Liver (tissue), 9 donors: ENCODE measurements around the gene RICTOR. TPM values are rescaled to one million over a fixed set of nuclear protein-coding genes. Genes with fewer than 3 reads are reported as not detected.

Experiments
- DNase-seq: peaks from one replicate; pipeline ENCODE4 v3.0.0-alpha.2; 2017; ENCODE audit warnings: low spot score
- H3K27ac ChIP-seq, 2 donors: one replicate each; pipeline ENCODE4 v1.7.0; 2013; ENCODE audit warnings: inconsistent platforms in 2 of 2, low read length in 2 of 2, control low read depth in 1 of 2, low read depth in 1 of 2, mild to moderate bottlenecking in 1 of 2
- H3K27me3 ChIP-seq, 4 donors: one replicate each; pipeline versions ENCODE4 v1.6.1 to v1.7.0; 2013; ENCODE audit warnings: low read length in 3 of 4, inconsistent platforms in 1 of 4, mild to moderate bottlenecking in 1 of 4, moderate library complexity in 1 of 4; ENCODE audit not compliant: control insufficient read depth in 4 of 4, insufficient read depth in 4 of 4
- H3K36me3 ChIP-seq, 4 donors: one replicate each; pipeline versions ENCODE4 v1.6.1 to v1.7.0; 2013; ENCODE audit warnings: low read length in 3 of 4, mild to moderate bottlenecking in 3 of 4, low read depth in 1 of 4, moderate library complexity in 1 of 4; ENCODE audit not compliant: control insufficient read depth in 4 of 4, insufficient read depth in 3 of 4
- H3K4me1 ChIP-seq, 4 donors: one replicate each; pipeline versions ENCODE4 v1.6.1 to v1.7.0; 2013; ENCODE audit warnings: low read length in 3 of 4, mild to moderate bottlenecking in 3 of 4, moderate library complexity in 1 of 4; ENCODE audit not compliant: control insufficient read depth in 4 of 4, insufficient read depth in 4 of 4
- H3K4me3 ChIP-seq, 3 donors: one replicate each; pipeline versions ENCODE4 v1.6.1 to v1.7.0; 2013; ENCODE audit warnings: low read length in 3 of 3, control low read depth in 1 of 3, low read depth in 1 of 3, mild to moderate bottlenecking in 1 of 3
- H3K9ac ChIP-seq, 2 donors: one replicate each; pipeline ENCODE4 v1.7.0; 2013; ENCODE audit warnings: low read length in 2 of 2, mild to moderate bottlenecking in 2 of 2, moderate library complexity in 2 of 2, control low read depth in 1 of 2, low read depth in 1 of 2
- H3K9me3 ChIP-seq, 4 donors: one replicate each; pipeline versions ENCODE4 v1.6.1 to v1.7.0; 2013; ENCODE audit warnings: low read length in 3 of 4; ENCODE audit not compliant: control insufficient read depth in 4 of 4
- ATF3 ChIP-seq: IDR thresholded peaks from 2 replicates; pipeline ENCODE4 v1.6.1; 2016; ENCODE audit warnings: antibody characterized with exemption
- CTCF ChIP-seq: fragments of 150-350 bp; IDR thresholded peaks from 2 replicates; pipeline ENCODE4 v1.5.1; 2017; ENCODE audit warnings: improper control_type of control experiment, low read depth, low read length; ENCODE audit not compliant: missing input control
- EGR1 ChIP-seq, 2 donors: IDR thresholded peaks; 2 replicates each; pipeline ENCODE4 v1.6.1; 2016 to 2018; ENCODE audit warnings: antibody characterized with exemption in 2 of 2, low read depth in 2 of 2
- FOXA2 ChIP-seq: IDR thresholded peaks from 2 replicates; pipeline ENCODE4 v1.6.1; 2016; ENCODE audit warnings: antibody characterized with exemption
- GABPA ChIP-seq, 2 donors: IDR thresholded peaks in 1 of 2; conservative IDR thresholded peaks in 1 of 2; 2 replicates each; pipeline ENCODE4 v1.6.1; 2016; ENCODE audit warnings: antibody characterized with exemption in 2 of 2, mild to moderate bottlenecking in 1 of 2, moderate library complexity in 1 of 2
- HNF4A ChIP-seq, 2 donors: conservative IDR thresholded peaks; 2 replicates each; pipeline ENCODE4 v1.6.1; 2016; ENCODE audit warnings: antibody characterized with exemption in 2 of 2, mild to moderate bottlenecking in 2 of 2
- NR2F2 ChIP-seq: IDR thresholded peaks from 2 replicates; pipeline ENCODE4 v1.6.1; 2016; ENCODE audit warnings: antibody characterized with exemption
- RAD21 ChIP-seq, 2 donors: IDR thresholded peaks; 2 replicates each; pipeline ENCODE4 v1.6.1; 2016; ENCODE audit warnings: antibody characterized with exemption in 2 of 2, mild to moderate bottlenecking in 2 of 2
- SP1 ChIP-seq: IDR thresholded peaks from 2 replicates; pipeline ENCODE4 v1.6.1; 2018; ENCODE audit warnings: antibody characterized with exemption, mild to moderate bottlenecking
- YY1 ChIP-seq: IDR thresholded peaks from 2 replicates; pipeline ENCODE4 v1.6.1; 2016; ENCODE audit warnings: antibody characterized with exemption, mild to moderate bottlenecking
- ZBTB33 ChIP-seq: IDR thresholded peaks from 2 replicates; pipeline ENCODE4 v1.6.1; 2016; ENCODE audit warnings: antibody characterized with exemption
- WGBS: extraction: QIAGEN DNeasy Blood & Tissue Kit; methylation state at CpG from one replicate; pipeline ENCODE4 v1.1.7; 2013; 5-methylcytosine and 5-hydroxymethylcytosine counted together
- polyA plus RNA-seq, 2 donors: library from polyadenylated mRNA; stranded (reverse) in 1 of 2; unstranded in 1 of 2; fragments of 200-250 nt in 1 of 2; fragments of >200 nt in 1 of 2; fragmentation: Nextera tagmentation in 1 of 2; extraction: Ambion mirVana in 1 of 2; gene quantifications; one replicate each; pipeline versions ENCODE4 v1.2.1 to v1.2.3, GENCODE V29; 2013 to 2015
- total RNA-seq, 2 donors: library from RNA; depleted of rRNA; stranded (reverse); fragments of >200 nt; gene quantifications; one replicate each; pipeline ENCODE4 v1.2.3, GENCODE V29; 2014
- TF ChIP-seq, protein P1 (sequence below): IDR thresholded peaks from 2 replicates; pipeline ENCODE4 v1.6.1; 2016; ENCODE audit warnings: antibody characterized with exemption
- donor health status: healthy.
- donor health status: healthy.
- donor health status: healthy.
- donor health status: healthy.
- donor health status: healthy.

The RICTOR gene
- total and polyA plus RNA-seq, 4 donors: 2.1 to 24.0 (median 15.0) TPM

- TF ChIP-seq ZBTB33 (no peak), FOXA2 (no peak), NR2F2 (no peak), ATF3 (no peak), RAD21 (IDR thresholded peaks at IDR 0.05) (no peak), GABPA (IDR thresholded peaks at IDR 0.05 in 1 of 2, conservative IDR thresholded peaks at IDR 0.05 in 1 of 2) (no peak), EGR1 (IDR thresholded peaks at IDR 0.05; ENCODE audit: low read depth in 2 of 2) (no peak)
- TF ChIP-seq, protein P1, sequence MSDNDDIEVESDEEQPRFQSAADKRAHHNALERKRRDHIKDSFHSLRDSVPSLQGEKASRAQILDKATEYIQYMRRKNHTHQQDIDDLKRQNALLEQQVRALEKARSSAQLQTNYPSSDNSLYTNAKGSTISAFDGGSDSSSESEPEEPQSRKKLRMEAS: no peak
Measured at GRCh38 chr5:39108987-39109386, 34.8 kb upstream of the RICTOR start (continued).

GRCh38 chr5:39107350-39107749 is 33.2 kb upstream of the RICTOR start:
- H3K27ac ChIP-seq: no peak overlapping the region
- no peak overlapping the region for H3K9ac ChIP-seq
- no peak overlapping the region for H3K4me3 ChIP-seq
- no peak for DNase-seq
- no peaks in the 10 kb centered on the region for H3K9me3 ChIP-seq
- H3K27me3 ChIP-seq: no peaks in the 10 kb centered on the region
- no peak for TF ChIP-seq YY1
- no peak for TF ChIP-seq EGR1 (IDR thresholded peaks at IDR 0.05; ENCODE audit: low read depth in 2 of 2)
- TF ChIP-seq HNF4A (conservative IDR thresholded peaks at IDR 0.05): no peak
- H3K4me1 ChIP-seq: no peaks in the 10 kb centered on the region
- peaks cover 0 to 2% (median 0%) of the 10 kb centered on the region in 4 donors for H3K36me3 ChIP-seq

- H3K9ac ChIP-seq: no peak overlapping the region
- DNase-seq: no peak
- no peak overlapping the region for H3K4me3 ChIP-seq
- TF ChIP-seq ATF3: no peak
- TF ChIP-seq ZBTB33: no peak
- TF ChIP-seq SP1: no peak
- TF ChIP-seq RAD21 (IDR thresholded peaks at IDR 0.05): peak in 1 of 2 donors; percentile 23
- TF ChIP-seq CTCF: no peak
- TF ChIP-seq EGR1 (IDR thresholded peaks at IDR 0.05; ENCODE audit: low read depth in 2 of 2): no peak
- H3K4me1 ChIP-seq: peaks cover 0 to 2% (median 0%) of the 10 kb centered on the region in 4 donors
- no peak overlapping the region for H3K27ac ChIP-seq
- 69% methylated on average over 1 of the region's 1 CpG for WGBS
- peaks cover 0 to 2% (median 0%) of the 10 kb centered on the region in 4 donors for H3K36me3 ChIP-seq
- H3K27me3 ChIP-seq: no peaks in the 10 kb centered on the region
- H3K9me3 ChIP-seq: no peaks in the 10 kb centered on the region
Measured at GRCh38 chr5:39106322-39106721, 32.1 kb upstream of the RICTOR start.
